GM21447 (cell line): Measurements from ENCODE around the gene F8.
A peak's percentile ranks its signal among the peaks of the same experiment; 100 is the strongest.
"Not testable (repeated sequence)": the region's sequence is repeated elsewhere in the genome, so short reads cannot be mapped to it uniquely, and the experiment has no call there.

Source experiments
- ATAC-seq: cut with Tn5 transposase; IDR thresholded peaks from one replicate; pipeline ENCODE4 v1.9.1; 2021; ENCODE audit not compliant: unreplicated experiment

F8 gene

DNA sequence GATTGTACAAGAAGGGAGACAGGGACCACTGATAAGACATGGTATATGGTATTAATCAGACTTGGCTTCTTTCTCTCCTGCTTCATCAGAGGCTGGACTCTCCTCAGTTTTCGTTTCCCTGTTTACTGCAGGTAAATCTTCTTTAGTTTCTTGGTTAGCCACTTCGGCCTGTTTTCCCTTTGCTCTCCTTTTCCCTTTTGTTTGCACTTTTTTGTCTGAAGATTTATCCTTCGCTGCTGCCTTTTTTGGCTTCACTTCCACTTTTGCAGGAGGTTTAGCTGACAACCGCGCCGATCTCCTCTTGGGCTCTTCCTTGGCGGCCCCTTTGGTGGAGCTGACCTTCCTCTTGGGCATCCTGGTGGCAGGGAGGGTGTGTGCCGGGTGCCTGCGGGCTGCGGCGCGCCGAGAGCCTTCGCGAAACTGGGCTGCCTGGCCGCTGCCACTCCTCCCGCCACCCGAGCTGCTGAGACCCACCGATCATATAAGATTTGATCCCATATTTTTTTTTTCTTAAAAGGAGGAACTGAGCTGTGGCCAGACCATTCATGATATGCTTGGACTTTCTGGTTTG is 205.4 kb downstream of the F8 start:
- ATAC-seq = not testable (repeated sequence)

DNA sequence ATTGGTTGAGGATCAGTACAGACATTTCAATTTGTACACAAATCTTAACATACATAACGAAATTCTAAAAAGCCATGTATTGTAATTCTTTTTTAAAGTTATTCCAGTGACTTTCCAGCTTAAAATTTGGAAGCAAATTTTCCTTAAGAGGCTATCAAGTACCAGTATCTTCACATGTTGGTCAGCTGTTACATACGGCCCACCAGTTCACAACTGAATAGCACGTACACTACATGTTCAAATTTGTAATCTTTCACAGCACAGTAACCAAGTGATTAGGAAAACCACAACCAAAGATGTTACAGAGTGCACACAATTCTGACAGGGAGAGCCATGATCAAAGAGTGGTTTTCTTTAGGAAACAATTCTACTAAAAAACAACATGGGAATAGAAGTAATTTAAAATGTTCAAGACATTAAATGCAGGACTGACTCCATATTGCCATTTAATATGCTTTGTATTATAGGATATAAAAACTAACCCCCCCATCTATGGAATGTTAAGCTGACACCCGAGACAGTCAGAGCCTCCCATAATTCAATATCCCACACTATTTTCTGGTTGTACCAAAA is 206.1 kb downstream of the F8 start:
- not testable (repeated sequence) for ATAC-seq

DNA sequence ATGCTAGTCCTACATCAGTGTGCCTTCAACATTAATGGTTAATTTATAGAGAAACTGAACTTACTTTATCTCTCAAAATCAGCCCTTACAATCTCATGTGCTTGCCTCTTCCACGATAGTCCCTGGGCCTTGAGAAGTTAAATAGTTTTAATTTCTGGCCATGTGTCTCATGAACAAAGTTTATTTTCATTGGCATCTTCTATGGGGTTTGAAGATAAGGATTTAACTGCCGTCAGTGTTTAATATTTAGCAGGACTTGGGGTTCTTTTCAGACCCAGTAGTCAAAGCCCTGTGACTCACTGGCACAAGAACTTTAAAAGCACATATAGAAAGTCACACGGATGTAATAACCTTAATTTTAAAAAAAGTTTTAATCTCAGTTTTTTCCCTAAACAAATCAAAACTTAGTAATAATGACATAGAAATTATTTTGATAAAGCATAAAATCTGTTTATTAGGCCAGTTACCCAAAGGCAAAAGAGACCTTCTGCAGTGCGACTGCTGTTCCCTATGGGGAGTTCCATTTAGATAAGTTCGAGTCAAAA is 207.2 kb downstream of the F8 start:
- no peak for ATAC-seq

DNA sequence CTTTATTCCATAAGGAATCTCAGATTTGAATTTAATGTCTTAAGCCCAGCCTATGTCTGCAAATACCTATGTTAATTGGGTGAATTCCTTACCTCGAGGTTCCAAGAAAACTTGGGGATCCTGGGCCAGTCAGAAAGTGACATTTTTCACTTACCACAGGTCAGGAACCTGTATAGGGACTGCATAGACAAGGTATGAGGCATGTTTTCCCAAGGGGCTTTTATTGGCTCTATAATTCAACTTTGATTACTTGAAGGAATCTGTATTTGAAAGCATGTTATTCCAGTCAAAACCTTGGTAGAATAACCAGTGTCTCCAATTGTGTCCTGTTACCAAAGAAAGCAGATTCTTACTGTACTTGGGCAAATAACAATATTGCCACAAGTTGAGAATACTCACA is 208.7 kb downstream of the F8 start:
- ATAC-seq = no peak

DNA sequence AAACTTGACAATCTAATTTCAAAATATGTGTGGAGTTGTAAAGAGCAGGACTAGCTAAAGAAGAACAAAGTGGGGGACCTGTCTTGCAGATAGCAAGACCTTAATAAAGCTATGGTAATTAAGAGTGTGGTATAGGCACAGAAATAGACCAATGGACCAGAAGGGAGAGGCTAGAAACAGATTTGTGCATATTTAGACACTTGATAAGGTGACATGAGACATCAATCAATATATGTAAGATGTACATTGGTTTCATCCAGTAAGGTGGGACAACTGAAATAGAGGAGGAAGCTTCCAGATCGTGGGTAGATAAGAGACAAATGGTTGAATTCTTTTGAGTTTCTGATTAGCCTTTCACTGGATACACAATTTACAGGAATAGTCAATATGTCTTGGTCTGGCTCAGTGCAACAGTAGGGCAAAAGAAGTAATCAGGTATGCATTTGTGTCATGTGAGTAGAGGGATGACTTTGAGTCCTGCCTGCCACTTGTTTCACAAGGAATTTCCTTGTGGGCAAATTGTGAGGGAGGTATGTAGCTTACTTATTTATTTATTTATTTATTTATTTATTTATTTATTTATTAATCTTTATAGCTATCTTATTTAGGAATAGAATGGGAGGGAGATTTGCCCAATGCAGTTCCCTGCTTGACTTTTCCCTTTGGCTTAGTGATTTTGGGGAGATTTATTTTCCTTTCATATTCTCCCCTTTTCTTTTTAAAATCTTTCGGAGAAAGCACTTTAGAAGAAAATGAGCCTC is 210.0 kb downstream of the F8 start:
- ATAC-seq = no peak

DNA sequence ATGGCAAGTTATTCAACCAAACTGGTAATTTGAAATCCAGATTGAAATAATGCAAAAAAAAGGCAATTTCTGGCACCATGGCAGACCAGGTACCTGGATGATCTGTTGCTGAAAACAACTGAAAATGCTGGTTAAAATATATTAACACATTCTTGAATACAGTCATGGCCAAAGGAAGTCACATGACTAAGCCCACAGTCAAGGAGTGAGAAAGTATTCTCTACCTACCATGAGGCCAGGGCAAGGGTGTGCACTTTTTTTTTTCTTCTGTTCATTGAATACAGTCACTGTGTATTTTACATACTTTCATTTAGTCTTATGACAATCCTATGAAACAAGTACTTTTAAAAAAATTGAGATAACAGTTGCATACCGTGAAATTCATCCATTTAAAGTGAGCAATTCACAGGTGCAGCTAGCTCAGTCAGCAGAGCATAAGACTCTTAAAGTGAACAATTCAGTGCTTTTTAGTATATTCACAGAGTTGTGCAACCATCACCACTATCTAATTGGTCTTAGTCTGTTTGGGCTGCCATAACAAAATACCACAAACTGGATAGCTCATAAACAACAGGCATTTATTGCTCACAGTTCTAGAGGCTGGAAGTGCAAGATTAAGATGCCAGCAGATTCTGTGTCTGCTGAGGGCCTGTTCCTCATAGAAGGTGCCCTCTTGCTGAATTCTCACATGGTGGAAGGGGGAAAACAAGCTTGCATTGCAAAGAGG is 212.4 kb downstream of the F8 start:
- no peak for ATAC-seq

DNA sequence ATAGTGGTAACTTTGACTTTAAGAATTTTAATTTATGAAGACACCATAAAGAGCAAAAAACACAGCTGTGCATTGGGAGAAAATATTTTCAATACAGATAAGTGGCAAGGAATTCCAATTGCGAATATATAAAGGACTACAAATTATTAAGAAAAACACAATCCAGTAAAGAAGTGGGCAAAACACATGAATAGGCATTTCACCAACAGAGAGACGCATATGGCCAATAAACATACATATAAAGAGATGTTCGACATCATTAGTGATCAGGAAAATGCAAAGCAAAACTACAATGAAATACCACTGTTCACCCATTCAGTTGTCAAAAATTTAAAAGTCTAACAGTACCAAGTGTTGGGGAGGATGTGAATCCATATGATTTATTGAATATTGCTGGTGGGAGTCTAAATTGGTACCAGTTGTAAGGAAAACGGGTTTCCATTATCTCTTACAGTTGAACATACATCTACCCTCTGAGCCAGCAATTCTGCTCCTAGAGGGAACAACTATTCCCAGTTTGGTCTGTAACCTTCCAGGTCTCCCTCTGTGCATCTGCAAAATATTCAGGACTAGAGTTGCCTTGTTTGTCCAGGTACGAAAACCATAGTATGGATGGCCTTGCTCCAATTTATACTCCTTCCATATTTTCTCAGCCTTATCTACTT is 215.6 kb downstream of the F8 start:
- no peak for ATAC-seq

DNA sequence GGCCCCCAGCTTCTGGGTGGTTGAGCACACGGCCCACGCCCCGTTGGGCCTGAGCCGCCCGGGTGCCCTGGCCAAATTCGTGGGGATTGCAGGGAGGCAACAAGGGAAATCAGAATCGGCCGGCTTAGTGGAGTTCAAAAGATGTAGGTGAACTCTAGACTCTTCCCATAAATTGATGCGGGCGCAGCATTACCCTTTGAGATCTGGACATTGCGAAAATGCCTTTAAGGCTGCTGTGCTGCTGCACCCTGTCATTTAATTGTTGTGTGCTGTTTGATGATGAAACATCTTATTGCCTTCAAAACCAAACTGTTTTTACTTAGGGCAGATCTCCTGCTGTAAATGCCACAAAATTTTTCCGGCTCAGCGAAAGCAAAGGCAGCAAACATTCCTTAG is 216.8 kb downstream of the F8 start:
- ATAC-seq = no peak

DNA sequence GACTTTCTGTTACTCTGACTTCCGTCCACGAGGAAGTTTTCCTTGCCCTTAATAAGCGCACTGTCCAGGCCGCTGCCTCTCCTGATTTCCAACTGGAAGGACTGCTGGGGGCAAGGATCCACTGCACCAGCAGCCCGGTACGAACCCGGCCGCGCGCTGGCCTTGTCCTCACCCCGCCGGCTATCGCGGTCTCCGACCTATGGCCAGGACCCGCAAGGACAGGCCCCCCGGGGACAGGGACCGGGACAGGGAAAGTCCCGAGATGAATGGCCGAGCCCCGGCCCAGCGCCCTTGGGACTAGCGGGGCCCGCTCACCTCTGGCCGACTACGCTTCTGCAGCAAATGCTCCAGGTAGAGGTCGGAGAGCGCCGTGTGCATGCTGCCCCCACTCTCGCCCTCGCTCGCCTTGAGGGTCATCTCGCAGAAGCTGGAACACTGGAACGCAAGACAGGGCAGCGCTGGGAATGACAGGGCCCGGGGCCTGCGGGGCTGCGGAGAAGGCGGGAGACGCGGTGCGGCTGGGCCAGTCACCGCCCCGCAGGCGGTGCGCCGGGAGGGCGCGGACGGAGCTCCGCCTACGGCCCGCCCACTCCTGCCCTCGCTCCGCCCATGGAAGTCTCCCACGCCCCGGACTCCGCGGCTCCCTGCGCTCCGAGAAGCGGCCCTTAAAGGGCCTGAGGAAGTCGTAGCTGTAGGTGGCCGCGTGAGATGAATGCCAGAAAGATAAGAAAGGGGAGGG is 217.4 kb downstream of the F8 start, which contains the start of gene MPP1:
MPP1 (minus strand) TSS at position 529 of the 739 bp plus-strand sequence; CDS start at position 417, 112 bp downstream.
- ATAC-seq = peak; percentile 88

DNA sequence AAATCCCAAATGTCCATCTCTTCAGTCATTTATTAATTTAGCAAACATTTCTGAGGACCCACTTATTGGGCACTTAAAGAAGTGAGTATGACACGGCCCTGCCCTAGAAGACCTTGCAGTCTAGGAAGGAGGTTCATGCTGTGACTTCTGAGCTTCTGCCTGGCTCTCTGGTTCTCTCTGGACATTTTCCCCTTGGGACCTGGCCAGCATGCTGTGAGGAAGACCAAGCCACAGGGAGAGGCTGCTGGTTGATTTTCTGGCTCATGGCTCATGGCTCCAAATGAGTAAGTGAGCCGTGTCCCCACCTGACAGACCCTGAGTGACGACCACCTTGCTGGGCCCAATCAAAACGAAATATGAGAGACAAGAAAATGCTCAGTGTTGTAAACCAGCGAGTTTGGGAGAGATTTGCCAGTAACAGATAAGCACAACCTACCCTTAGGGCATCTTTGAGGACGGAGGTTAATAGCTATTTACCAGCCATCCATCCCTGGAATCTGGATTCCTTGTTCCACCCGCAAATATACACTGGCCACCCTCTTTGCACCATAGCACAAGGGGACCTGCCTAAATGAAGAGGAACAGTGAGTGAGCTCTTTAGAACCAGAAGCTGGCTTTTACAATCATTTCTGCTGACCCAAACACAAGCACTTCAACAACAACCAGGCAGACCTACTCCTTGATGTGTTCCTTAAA is 218.1 kb downstream of the F8 start:
- no peak for ATAC-seq

DNA sequence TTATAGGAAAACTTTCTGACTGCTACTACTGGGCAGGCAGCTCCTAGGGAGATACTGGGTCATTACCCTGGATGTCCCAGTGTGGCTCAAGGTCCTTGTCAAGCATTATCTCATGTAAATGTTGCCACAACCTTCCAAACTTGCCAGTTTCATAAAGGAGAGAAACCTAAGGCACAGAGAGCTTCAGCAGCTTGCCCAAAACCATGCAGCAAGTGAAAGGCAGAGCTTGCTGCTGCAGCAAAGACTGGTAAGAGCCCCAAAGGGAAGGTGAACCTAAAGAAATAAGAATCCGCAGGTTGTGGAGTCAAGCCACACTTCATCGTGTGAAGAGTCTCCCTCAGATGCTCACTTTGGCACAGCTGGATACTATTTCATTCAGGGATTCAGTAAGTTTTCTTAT is 219.6 kb downstream of the F8 start:
- no peak for ATAC-seq

DNA sequence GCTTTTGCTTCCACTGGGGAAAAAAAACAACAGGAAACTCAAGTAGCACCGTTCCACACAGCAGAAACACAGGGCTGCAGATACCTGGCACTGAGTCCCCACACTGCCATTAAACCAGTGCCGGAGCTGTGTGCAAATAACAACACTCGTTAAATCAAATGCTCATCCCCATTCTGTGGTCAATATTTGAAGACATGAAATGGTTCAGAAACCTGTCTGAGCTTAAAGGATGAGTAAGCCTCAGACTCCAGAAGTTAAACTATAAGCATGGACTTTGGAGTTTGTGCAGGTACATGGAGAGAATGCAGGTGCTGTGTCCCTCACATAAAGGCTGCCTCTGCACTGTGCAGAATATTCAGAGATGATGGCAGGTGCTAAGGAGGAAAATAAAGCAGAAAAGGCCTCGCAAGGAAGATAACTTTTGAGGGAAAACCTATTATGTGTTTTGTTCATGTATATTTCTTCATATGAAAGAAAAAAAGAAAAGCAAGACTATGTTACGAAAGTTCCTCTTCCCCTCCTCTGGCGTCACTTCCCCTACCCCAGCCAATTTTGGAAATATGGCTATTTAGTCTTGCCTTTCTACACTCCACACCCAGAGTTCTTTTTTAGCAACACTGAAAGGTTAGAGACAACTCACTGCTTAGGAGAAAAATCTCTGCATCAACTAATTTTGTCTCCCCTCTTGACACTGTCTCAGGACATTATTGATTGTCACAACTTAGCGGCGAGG is 221.9 kb downstream of the F8 start:
- ATAC-seq = no peak

DNA sequence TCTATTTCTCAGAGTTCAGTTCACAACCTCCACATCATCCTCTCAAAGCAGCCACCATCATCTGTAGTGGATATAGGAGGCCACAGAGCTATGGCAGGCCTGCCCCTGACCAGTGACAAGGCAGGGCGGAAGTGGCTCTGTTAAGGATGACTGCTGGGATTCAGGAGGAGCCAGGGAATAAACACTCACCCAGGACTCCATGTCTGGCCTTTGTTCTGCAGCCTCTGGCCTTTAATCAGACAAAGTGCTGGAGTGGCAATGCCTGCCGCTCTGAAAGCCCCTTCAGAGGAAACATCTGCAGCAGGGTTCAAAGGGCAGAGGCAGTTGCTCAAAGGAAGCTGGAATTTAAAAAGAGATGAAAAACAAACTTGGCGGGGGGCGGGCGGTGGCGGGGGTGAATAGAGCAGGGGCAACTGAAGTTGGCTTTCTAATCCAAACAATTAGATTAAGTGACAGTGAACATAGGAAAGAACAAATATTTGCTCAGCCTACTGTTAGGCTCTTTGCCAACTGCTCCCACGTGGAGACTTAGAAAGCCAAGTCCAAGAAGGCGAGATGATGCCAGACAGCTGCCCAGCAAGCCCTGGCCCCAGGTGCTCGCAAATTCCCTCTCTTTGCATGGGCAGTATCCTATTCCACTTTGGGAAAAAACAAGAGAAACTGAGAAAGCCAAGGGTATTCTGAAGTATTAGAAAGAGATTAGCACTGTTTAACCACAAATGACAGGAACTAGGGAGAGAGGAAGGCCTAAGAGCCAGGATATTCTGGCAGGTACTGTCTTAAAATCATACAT is 222.8 kb downstream of the F8 start:
- ATAC-seq = no peak

DNA sequence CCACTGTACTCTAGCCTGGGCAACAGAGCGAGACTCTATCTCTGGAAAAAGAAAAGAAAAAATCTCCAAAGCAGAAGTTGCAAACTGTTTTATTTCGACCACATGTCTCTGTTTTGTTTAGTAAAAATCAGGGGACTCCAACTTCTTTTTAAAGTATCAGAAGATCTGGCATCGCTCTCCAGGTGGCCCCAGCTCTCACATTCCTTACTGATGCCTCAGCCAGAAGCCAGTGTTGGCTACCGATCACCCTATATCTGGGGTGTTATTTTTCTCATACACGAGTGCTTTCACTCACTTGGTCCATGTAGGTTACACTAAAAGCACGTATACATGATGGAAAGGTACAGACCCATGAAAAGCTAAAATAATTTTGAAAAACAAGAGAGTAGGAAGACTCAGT is 225.5 kb downstream of the F8 start:
- ATAC-seq = no peak

DNA sequence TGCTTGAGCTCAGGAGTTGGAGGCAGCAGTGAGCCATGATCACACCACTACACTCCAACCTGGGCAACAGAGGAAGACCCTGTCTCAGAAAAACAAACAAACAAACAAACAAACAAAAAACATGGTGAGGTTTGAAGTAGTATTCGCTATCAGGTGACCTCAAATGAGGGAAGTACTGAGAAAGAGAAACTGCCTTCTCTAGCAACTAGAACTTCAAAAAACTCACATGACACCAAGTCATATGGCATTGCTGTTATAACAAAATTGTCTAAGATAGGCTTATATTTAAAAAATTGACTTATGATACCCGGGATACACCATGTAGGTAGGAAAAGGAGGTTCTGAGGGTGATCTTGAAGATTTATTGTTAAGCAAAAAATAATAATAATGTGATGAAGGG is 227.5 kb downstream of the F8 start:
- no peak for ATAC-seq

DNA sequence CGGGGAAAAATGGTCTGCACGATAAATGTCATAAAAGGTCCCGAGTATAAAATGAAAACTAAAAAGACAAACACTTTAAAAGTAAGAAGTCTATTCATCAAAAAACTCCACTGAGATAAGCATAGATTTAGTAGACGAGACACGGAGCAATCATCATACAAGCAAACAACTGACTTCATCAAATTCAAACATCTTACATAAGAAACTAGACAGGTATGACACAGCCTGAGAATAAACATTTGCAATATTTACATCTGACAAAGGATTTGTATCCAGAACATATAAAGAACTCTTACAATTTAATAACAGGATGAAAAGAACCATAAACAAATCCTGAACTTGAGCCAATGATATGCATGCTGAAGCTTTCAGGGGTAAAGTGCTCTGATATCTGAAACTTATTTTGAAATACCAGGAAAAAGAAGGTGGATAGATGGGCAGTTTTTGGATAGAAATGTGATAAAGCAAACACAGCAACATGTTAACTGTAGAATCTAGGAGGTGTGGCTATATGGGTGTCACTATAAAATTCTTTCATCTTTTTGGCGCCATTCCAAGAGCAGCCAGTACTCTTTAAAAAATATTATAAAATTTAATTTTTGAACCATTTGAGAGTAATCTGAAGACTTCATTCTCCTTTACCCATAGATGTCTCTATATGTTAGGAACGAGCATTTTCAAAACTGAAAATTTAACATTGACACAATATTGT is 229.3 kb downstream of the F8 start:
- no peak for ATAC-seq

DNA sequence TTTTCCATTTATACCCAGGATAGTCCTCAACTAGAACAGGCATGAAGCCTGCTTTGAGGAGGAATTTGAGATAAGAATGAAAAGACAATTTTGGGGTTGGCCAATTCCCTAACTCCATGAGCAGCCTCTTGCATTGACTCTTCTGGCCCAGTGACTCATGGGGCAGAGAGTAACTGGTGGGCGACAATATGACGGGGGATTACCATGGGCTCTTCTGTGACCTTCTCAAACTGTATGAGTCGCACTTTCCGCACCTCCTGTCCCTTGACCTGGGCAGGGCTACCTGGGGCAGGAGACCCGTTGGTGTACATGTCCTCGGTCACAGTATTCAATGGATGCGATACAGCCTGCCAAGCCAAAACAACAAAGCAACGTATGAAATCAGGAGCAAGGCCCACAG is 230.6 kb downstream of the F8 start:
- no peak for ATAC-seq

DNA sequence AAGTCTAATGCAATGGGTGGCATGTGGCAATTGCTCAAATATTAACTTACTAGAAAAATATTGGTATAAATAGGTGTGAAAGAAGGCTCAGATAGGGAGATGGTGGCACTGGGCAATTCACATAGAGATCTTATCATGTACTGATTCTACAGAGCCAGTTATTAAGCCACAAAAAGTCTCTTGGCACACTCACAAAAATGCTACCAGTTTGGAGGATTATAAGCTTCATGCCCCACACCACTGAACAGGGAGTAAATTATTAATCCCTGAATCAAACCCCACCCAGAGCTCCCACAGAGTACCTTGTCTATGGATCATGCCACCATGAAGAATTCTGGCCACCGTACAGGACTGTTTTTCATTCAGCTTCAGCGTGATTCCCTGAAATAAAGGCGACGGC is 231.1 kb downstream of the F8 start:
- ATAC-seq = no peak
